Right lobe of liver (tissue), 6 donors: ENCODE results near the gene S100P. TPM values are rescaled to one million over a fixed set of nuclear protein-coding genes. Genes with fewer than 3 reads are reported as not detected.
A peak's percentile ranks its signal among the peaks of the same experiment; 100 is the strongest.

ENCODE experiments used
- ATAC-seq, 4 donors: fragments of 200-7000 bp; cut with Tn5 transposase; one replicate each; pipeline ENCODE4 v1.9.1; 2020; ENCODE audit warnings: mild to moderate bottlenecking in 4 of 4, moderate library complexity in 4 of 4
- DNase-seq, 3 donors: peaks; one replicate each; pipeline ENCODE4 v3.0.0-alpha.2; 2020
- H3K27ac ChIP-seq, 3 donors: fragments of 200-600 bp; one replicate each; pipeline ENCODE4 v1.8.0; 2022
- H3K27me3 ChIP-seq, 2 donors: fragments of 200-600 bp; one replicate each; pipeline ENCODE4 v1.8.0; 2022
- H3K36me3 ChIP-seq, 4 donors: fragments of 200-600 bp; sonication (generic) in 1 of 4; one replicate each; pipeline versions ENCODE4 v1.5.1 to v1.8.0; 2017 to 2022; ENCODE audit warnings: control low read depth in 1 of 4
- H3K4me1 ChIP-seq, 4 donors: fragments of 200-600 bp; sonication (generic) in 1 of 4; one replicate each; pipeline versions ENCODE4 v1.5.1 to v1.8.0; 2017 to 2022; ENCODE audit warnings: control low read depth in 1 of 4
- H3K4me3 ChIP-seq, 3 donors: fragments of 200-600 bp; one replicate each; pipeline ENCODE4 v1.8.0; 2022
- H3K9me3 ChIP-seq, 4 donors: fragments of 200-600 bp; sonication (generic) in 1 of 4; one replicate each; pipeline versions ENCODE4 v1.5.1 to v1.8.0; 2017 to 2022; ENCODE audit warnings: control low read depth in 1 of 4
- CTCF ChIP-seq, 4 donors: fragments of 200-600 bp in 3 of 4; fragments of 450-650 bp in 1 of 4; IDR thresholded peaks; one replicate each; pipeline versions ENCODE4 v1.5.1 to v1.8.0; 2016 to 2022; ENCODE audit warnings: antibody characterized with exemption in 4 of 4, mild to moderate bottlenecking in 2 of 4
- POLR2A ChIP-seq: fragments of 450-650 bp; IDR thresholded peaks from one replicate; pipeline ENCODE4 v1.6.1; 2017; ENCODE audit warnings: antibody characterized with exemption, mild to moderate bottlenecking
- WGBS: methylation state at CpG from one replicate; pipeline ENCODE4 v1.1.6; 2018; ENCODE audit warnings: low coverage, low lambda C conversion rate; ENCODE audit not compliant: insufficient coverage; ENCODE audit errors: missing lambda C conversion rate; 5-methylcytosine and 5-hydroxymethylcytosine counted together
- intact Hi-C, 2 donors: fragments of 100-400 bp; cut with DNase I; formaldehyde crosslinking; loops; one replicate each; pipeline versions ENCODE4 v1.11.2 to v1.14.1; 2022
- total RNA-seq, 6 experiments: library from RNA; depleted of rRNA in 2 of 6; stranded (reverse); fragments of >200 nt in 2 of 6; fragmentation: NEBNext Ultra II Directional in 3 of 6; extraction: Animal tissue kit (Norgen Biotek cat#: 25700) in 3 of 6; gene quantifications; one replicate each; pipeline versions ENCODE4 v1.1.0 to v1.2.4, GENCODE V29; 2016 to 2023
- donor health status: DM: no; HTN: yes; CAD: no.
- donor health status: DM: no; HTN: no; CAD: no.
- donor health status: DM: no; HTN: no; CAD: no.
- donor health status: DM: no; HTN: yes; CAD: no.
- donor health status: DM: no; HTN: yes; CAD: no.

The S100P gene
- total RNA-seq, 6 experiments from 2014 or later: 0.59 to 6.3 (median 2.7) TPM

- no peak overlapping the region for H3K4me3 ChIP-seq
- no peaks in the 10 kb centered on the region for H3K9me3 ChIP-seq
- peak overlapping the region in 1 of 3 donors; percentile 86 for H3K27ac ChIP-seq
- 64% methylated on average over 4 of the region's 24 CpGs for WGBS
- TF ChIP-seq CTCF (IDR thresholded peaks at IDR 0.05): no peak
- no peak for TF ChIP-seq POLR2A
- H3K27me3 ChIP-seq: no peaks in the 10 kb centered on the region
- peaks cover 0 to 23% (median 11%) of the 10 kb centered on the region in 4 donors for H3K4me1 ChIP-seq
- H3K36me3 ChIP-seq: no peaks in the 10 kb centered on the region
- intact Hi-C loops: no loop called here
- DNase-seq: no peak
- peak in 1 of 4 donors; percentile 7 for ATAC-seq
These were observed 5.5 kb upstream of the S100P start for GRCh38 chr4:6687947-6688878.

- H3K4me3 ChIP-seq: no peak overlapping the region
- peak overlapping the region; percentile 39 to 86 (median 62) for H3K27ac ChIP-seq
- H3K4me1 ChIP-seq: peaks cover 0 to 23% (median 11%) of the 10 kb centered on the region in 4 donors
- peak; percentile 75 to 80 (median 78) for ATAC-seq
- peak in 2 of 3 donors; percentile 52 to 76 for DNase-seq
- 12% methylated on average over 9 of the region's 23 CpGs for WGBS
- no peaks in the 10 kb centered on the region for H3K27me3 ChIP-seq
- intact Hi-C loops: no loop called here
- TF ChIP-seq CTCF (IDR thresholded peaks at IDR 0.05) (no peak), POLR2A (no peak)
- no peaks in the 10 kb centered on the region for H3K36me3 ChIP-seq
- H3K9me3 ChIP-seq: no peaks in the 10 kb centered on the region
These were observed 4.7 kb upstream of the S100P start for GRCh38 chr4:6688879-6689505.

- 34% methylated on average over 5 of the region's 15 CpGs for WGBS
- Histone ChIP-seq H3K27ac (peak overlapping the region; percentile 39 to 86 (median 62)), H3K4me3 (no peak overlapping the region), H3K4me1 (peaks cover 0 to 23% (median 11%) of the 10 kb centered on the region in 4 donors), H3K36me3 (no peaks in the 10 kb centered on the region), H3K9me3 (no peaks in the 10 kb centered on the region), H3K27me3 (no peaks in the 10 kb centered on the region)
- DNase-seq: peak in 2 of 3 donors; percentile 48 to 78
- TF ChIP-seq CTCF (IDR thresholded peaks at IDR 0.05) (no peak), POLR2A (no peak)
- ATAC-seq: peak; percentile 80 to 89 (median 84)
- intact Hi-C loops: no loop called here
These were observed 4.1 kb upstream of the S100P start for GRCh38 chr4:6689506-6689960.

- intact Hi-C loops: no loop called here
- Histone ChIP-seq H3K4me3 (no peak overlapping the region), H3K36me3 (no peaks in the 10 kb centered on the region), H3K9me3 (no peaks in the 10 kb centered on the region), H3K27ac (no peak overlapping the region), H3K4me1 (peaks cover 0 to 46% (median 22%) of the 10 kb centered on the region in 4 donors), H3K27me3 (no peaks in the 10 kb centered on the region)
- TF ChIP-seq CTCF (IDR thresholded peaks at IDR 0.05): no peak
- TF ChIP-seq POLR2A: no peak
- ATAC-seq (no peak), DNase-seq (no peak)
- WGBS: no CpG with 5 or more reads among the region's 8 CpGs
These were observed 1.3 kb upstream of the S100P start for GRCh38 chr4:6692379-6692778.
